Esophagus squamous epithelium (tissue), 4 donors: Measurements from ENCODE around the gene NR2E1.

ENCODE experiments used
- CTCF ChIP-seq, 6 experiments: fragments of 450-650 bp in 4 of 6; fragments of 200-600 bp in 2 of 6; sonication (generic) in 2 of 6; IDR thresholded peaks; one replicate each; pipeline ENCODE4 v1.5.1; 2016 to 2019; ENCODE audit warnings: antibody characterized with exemption in 6 of 6, mild to moderate bottlenecking in 4 of 6, moderate library complexity in 4 of 6
- POLR2A ChIP-seq, 4 donors: fragments of 450-650 bp; IDR thresholded peaks; one replicate each; pipeline ENCODE4 v1.6.1; 2017; ENCODE audit warnings: antibody characterized with exemption in 4 of 4, mild to moderate bottlenecking in 4 of 4, moderate library complexity in 3 of 4

GRCh38 chr6:108193131-108193530, 27.3 kb downstream of the NR2E1 start:
- TF ChIP-seq CTCF (IDR thresholded peaks at IDR 0.05), result no peak
- TF ChIP-seq POLR2A (IDR thresholded peaks at IDR 0.05), result no peak
